ENCODE data around the gene NTN3. TPM values are rescaled to one million over a fixed set of nuclear protein-coding genes. Genes with fewer than 3 reads are reported as not detected.

NTN3 gene
- total RNA-seq, 4 donors from 2014 or later, result 0.39 TPM; not detected in 3

DNA sequence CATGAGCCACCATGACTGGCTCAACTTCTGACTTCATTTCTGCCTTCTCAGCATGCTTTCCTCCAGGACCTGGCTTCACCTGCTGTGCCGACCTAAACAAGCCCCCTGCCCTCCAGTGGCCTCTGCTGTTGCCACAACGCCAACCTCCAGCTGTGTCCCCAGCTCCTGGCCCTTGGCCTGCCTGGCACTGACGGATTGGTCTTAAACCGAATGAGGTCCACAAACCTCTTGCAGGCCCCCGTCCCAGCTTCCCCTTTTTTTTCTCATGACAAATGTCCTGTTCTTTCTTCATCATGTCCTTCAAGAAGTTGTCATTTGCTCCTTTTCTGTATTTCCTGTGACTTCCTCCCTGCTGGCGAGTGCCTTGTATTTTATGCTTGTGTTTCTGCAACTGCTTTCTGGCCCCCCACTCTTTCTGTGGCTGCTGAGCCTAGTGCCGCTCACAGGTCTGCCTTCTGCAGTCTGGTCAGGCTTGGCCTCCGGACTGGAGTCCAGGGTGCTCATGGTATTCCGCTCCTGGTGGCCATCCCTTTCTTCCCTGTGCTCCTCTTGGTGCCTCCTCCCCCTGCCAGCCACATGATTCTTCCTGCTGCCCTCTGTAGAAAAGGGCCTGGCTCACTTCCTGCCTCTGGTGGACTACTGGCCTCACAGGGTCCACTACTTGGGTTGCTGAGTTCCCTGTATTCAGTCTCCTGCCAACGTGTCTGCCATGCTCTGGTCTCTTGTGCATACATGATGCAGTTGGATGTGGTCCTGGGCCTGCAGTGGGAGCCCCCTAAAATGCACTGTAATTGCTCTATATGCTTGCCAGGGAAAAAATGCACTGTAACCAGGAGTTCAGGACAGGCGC lies 45.5 kb downstream of the NTN3 start:
- H3K27ac ChIP-seq, result peak overlapping the region in 3 of 4 donors; percentile 98 to 100 (median 99)
- peaks cover 0 to 82% (median 66%) of the 10 kb centered on the region in 4 donors for H3K4me1 ChIP-seq
- peak overlapping the region in 1 of 4 donors; percentile 94 for H3K4me3 ChIP-seq

DNA sequence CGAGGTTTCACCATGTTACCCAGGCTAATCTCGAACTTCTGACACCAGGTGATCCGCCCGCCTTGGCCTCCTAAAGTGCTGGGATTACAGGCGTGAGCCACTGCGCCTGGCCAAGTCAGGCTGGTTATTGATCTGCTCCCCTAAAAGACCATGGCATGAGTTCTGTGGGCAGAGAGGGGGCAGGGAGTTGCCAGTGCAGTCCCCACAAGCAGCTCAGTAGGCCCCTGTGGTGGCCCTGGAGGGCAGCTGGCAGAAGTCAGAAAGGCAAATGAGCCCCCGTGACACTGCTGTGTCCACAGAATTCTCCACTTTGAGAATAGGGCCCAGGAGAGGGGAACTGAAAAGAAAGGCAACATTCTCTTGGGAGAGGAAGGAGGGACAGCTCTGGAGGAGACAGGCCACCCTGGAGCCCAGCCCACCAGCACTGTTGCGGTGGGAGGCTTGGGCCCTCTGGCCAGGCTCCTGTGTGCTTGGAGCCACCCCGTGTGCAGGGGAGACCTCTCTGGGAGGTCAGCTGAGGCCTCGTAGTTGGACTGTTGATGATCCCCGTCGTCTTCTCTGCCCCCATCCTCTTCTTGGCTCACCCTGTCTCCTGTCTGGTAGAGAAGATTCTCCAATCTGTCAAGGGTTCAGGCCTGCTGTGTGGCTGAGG lies 47.0 kb downstream of the NTN3 start:
- DNase-seq (ENCODE audit: low spot score in 2 of 2), result no peak
- Histone ChIP-seq H3K27ac (peak overlapping the region in 3 of 4 donors; percentile 18 to 99 (median 98)), H3K36me3 (peaks cover 0 to 25% (median 0%) of the 10 kb centered on the region in 3 donors), H3K4me1 (peaks cover 0 to 68% (median 61%) of the 10 kb centered on the region in 4 donors), H3K9me3 (no peaks in the 10 kb centered on the region), H3K27me3 (no peaks in the 10 kb centered on the region), H3K4me3 (no peak overlapping the region)
- TF ChIP-seq EP300 (IDR thresholded peaks at IDR 0.05), result no peak
- 58 to 61% methylated on average over 10 to 12 of the region's 12 CpGs for WGBS, 2 donors

More for the DNA sequence above, 45.5 kb downstream of the NTN3 start:
- Histone ChIP-seq H3K27me3 (no peaks in the 10 kb centered on the region), H3K36me3 (peaks cover 0 to 11% (median 0%) of the 10 kb centered on the region in 3 donors), H3K9me3 (no peaks in the 10 kb centered on the region)
- 58 to 65% methylated on average over 11 of the region's 11 CpGs for WGBS, 2 donors
- TF ChIP-seq, protein P1, sequence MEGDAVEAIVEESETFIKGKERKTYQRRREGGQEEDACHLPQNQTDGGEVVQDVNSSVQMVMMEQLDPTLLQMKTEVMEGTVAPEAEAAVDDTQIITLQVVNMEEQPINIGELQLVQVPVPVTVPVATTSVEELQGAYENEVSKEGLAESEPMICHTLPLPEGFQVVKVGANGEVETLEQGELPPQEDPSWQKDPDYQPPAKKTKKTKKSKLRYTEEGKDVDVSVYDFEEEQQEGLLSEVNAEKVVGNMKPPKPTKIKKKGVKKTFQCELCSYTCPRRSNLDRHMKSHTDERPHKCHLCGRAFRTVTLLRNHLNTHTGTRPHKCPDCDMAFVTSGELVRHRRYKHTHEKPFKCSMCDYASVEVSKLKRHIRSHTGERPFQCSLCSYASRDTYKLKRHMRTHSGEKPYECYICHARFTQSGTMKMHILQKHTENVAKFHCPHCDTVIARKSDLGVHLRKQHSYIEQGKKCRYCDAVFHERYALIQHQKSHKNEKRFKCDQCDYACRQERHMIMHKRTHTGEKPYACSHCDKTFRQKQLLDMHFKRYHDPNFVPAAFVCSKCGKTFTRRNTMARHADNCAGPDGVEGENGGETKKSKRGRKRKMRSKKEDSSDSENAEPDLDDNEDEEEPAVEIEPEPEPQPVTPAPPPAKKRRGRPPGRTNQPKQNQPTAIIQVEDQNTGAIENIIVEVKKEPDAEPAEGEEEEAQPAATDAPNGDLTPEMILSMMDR (IDR thresholded peaks at IDR 0.05), result peak in 1 of 5 experiments; percentile 14
- TF ChIP-seq POLR2A (IDR thresholded peaks at IDR 0.05) (no peak), EP300 (IDR thresholded peaks at IDR 0.05) (no peak)
- no peak for DNase-seq (ENCODE audit: low spot score in 2 of 2)

DNA sequence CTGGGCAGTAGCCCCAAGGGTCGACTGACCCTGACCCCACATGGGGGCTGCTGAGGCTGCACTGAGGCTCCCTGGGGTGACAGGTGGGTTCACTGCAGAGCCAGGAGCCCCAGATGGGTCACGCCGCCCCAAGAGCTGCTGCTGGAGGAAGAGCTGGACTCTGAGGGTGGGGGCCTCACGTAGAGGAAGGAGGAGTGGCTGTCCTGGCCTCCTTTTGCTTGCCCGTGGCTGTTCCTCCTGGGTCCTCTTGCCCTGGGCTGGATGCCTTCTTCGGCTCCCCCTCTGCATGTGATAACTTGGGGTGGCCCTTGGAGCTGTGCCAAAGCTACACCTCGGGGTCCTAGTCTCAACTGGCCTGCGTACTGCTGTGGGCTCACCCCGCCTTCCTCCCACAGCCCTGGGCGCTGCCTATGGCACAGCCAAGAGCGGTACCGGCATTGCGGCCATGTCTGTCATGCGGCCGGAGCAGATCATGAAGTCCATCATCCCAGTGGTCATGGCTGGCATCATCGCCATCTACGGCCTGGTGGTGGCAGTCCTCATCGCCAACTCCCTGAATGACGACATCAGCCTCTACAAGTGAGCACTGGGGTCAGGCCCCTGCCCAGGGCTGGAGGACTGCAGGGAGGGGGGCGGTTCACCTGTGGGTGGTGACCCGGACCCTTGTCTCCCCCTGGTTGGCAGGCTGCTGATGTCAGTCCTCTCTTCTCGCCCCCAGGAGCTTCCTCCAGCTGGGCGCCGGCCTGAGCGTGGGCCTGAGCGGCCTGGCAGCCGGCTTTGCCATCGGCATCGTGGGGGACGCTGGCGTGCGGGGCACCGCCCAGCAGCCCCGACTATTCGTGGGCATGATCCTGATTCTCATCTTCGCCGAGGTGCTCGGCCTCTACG lies 48.0 kb downstream of the NTN3 start:
- Histone ChIP-seq H3K9me3 (no peaks in the 10 kb centered on the region), H3K27ac (peak overlapping the region; percentile 34 to 99 (median 83)), H3K4me3 (peak overlapping the region in 1 of 4 donors; percentile 75), H3K4me1 (peaks cover 0 to 64% (median 59%) of the 10 kb centered on the region in 4 donors), H3K36me3 (peaks cover 0 to 35% (median 0%) of the 10 kb centered on the region in 3 donors), H3K27me3 (no peaks in the 10 kb centered on the region)
- 77 to 82% methylated on average over 25 to 30 of the region's 39 CpGs for WGBS, 2 donors
- TF ChIP-seq EP300 (IDR thresholded peaks at IDR 0.05) (no peak), POLR2A (IDR thresholded peaks at IDR 0.05) (no peak)
- TF ChIP-seq, protein P1 (IDR thresholded peaks at IDR 0.05), result no peak
- no peak for DNase-seq (ENCODE audit: low spot score in 2 of 2)

DNA sequence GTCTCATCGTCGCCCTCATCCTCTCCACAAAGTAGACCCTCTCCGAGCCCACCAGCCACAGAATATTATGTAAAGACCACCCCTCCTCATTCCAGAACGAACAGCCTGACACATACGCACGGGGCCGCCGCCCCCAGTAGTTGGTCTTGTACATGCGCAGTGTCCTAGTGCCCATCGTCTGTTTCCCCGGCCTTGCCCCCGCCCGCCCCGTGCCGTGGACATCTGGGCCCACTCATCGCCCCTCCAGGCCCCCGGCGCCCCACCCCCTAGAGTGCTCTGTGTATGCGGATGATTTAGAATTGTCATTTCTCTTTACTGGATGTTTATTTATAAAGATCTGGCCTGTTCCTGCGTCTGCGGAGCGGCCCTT lies 48.6 kb downstream of the NTN3 start:
- Histone ChIP-seq H3K27me3 (no peaks in the 10 kb centered on the region), H3K36me3 (peaks cover 0 to 42% (median 0%) of the 10 kb centered on the region in 3 donors), H3K4me3 (peak overlapping the region in 3 of 4 donors; percentile 24 to 75 (median 63)), H3K4me1 (peaks cover 0 to 67% (median 58%) of the 10 kb centered on the region in 4 donors), H3K9me3 (no peaks in the 10 kb centered on the region), H3K27ac (peak overlapping the region; percentile 34 to 99 (median 83))
- no peak for DNase-seq (ENCODE audit: low spot score in 2 of 2)
- TF ChIP-seq EP300 (IDR thresholded peaks at IDR 0.05) (no peak), POLR2A (IDR thresholded peaks at IDR 0.05) (no peak)
- TF ChIP-seq, protein P1 (IDR thresholded peaks at IDR 0.05), result no peak
- WGBS, 2 donors, result 37 to 41% methylated on average over 22 of the region's 22 CpGs

Measured in tibial nerve (tissue), 4 donors.